H1 (cell line): Measurements from ENCODE around the gene ACMSD. TPM values are rescaled to one million over a fixed set of nuclear protein-coding genes. Genes with fewer than 3 reads are reported as not detected.

Source experiments
- CTCF ChIA-PET: fragments of 300-600 bp; sonication (Branson Sonifier 250); formaldehyde crosslinking; loops from one replicate; lab custom pipeline; 2021; ENCODE audit not compliant: partially characterized antibody; lab: Charles Lee
- POLR2A ChIA-PET: fragments of 300-600 bp; sonication (Branson Sonifier 250); formaldehyde crosslinking; loops from one replicate; lab custom pipeline; 2021; ENCODE audit warnings: inconsistent platforms; ENCODE audit not compliant: partially characterized antibody; lab: Charles Lee
- DNase-seq, 2 experiments: peaks; one replicate each; pipeline versions ENCODE4 v3.0.0 to v3.0.0-alpha.2; 2010 to 2022; ENCODE audit warnings: low spot score in 2 of 2, low read depth in 1 of 2, mixed read lengths in 1 of 2
- FAIRE-seq: peaks from 2 replicates; lab custom pipeline; 2011; peaks lifted over from hg19 to GRCh38; lab: Jason Lieb, UNC
- H2AFZ ChIP-seq: 2 replicates; pipeline ENCODE4 v1.8.1; 2012; ENCODE audit warnings: low read length, inconsistent platforms
- H2AK5ac ChIP-seq: 2 replicates; pipeline ENCODE4 v1.6.1; 2013; ENCODE audit warnings: low read depth, low read length
- H2BK120ac ChIP-seq: replicated peaks from 2 replicates; pipeline ENCODE3; 2013; ENCODE audit warnings: low read depth, low read length, inconsistent platforms
- H2BK12ac ChIP-seq: 2 replicates; pipeline ENCODE4 v1.6.1; 2013; ENCODE audit warnings: low read depth, low read length
- H2BK15ac ChIP-seq: 2 replicates; pipeline ENCODE4 v1.6.1; 2013; ENCODE audit warnings: low read length
- H2BK20ac ChIP-seq: 2 replicates; pipeline ENCODE4 v1.6.1; 2013; ENCODE audit warnings: low read length
- H2BK5ac ChIP-seq: 2 replicates; pipeline ENCODE4 v1.6.1; 2013; ENCODE audit warnings: low read depth, low read length
- H3K14ac ChIP-seq: 2 replicates; pipeline ENCODE4 v1.6.1; 2013; ENCODE audit warnings: inconsistent platforms; ENCODE audit not compliant: insufficient read length
- H3K18ac ChIP-seq: 2 replicates; pipeline ENCODE4 v1.6.1; 2013; ENCODE audit warnings: low read length; ENCODE audit errors: extremely low read depth
- H3K23ac ChIP-seq: 2 replicates; pipeline ENCODE4 v1.6.1; 2013; ENCODE audit warnings: inconsistent platforms; ENCODE audit not compliant: insufficient read length
- H3K23me2 ChIP-seq: 2 replicates; pipeline ENCODE4 v1.6.1; 2013; ENCODE audit warnings: low read depth, low read length
- H3K27ac ChIP-seq: 2 replicates; pipeline ENCODE4 v1.6.1; 2011; ENCODE audit warnings: low read depth, low read length, inconsistent platforms
- H3K27me3 ChIP-seq, 4 experiments: replicated peaks in 1 of 4; 1 replicate in 1 of 4; 2 replicates in 3 of 4; pipeline versions ENCODE4 v1.6.1 to v1.8.1; 2011 to 2013; ENCODE audit warnings: low read length in 3 of 4, mild to moderate bottlenecking in 3 of 4, inconsistent platforms in 2 of 4, mixed read lengths in 2 of 4, moderate library complexity in 1 of 4; ENCODE audit not compliant: control insufficient read depth in 3 of 4, insufficient read depth in 3 of 4; ENCODE audit errors: extremely low read depth in 1 of 4
- H3K36me3 ChIP-seq, 4 experiments: 2 replicates each; pipeline versions ENCODE4 v1.6.1 to v1.8.1; 2011 to 2013; ENCODE audit warnings: mild to moderate bottlenecking in 4 of 4, low read length in 3 of 4, moderate library complexity in 2 of 4, control low read depth in 1 of 4, inconsistent platforms in 1 of 4; ENCODE audit not compliant: insufficient read depth in 4 of 4, control insufficient read depth in 2 of 4
- H3K4ac ChIP-seq: replicated peaks from 2 replicates; pipeline ENCODE3; 2013; ENCODE audit warnings: low read length, low read depth, mixed read lengths, inconsistent platforms; ENCODE audit not compliant: insufficient read length
- H3K4me1 ChIP-seq, 4 experiments: replicated peaks in 1 of 4; 1 replicate in 1 of 4; 2 replicates in 3 of 4; pipeline versions ENCODE4 v1.6.1 to v1.8.1; 2011 to 2013; ENCODE audit warnings: low read length in 3 of 4, inconsistent platforms in 2 of 4, mixed read lengths in 1 of 4; ENCODE audit not compliant: insufficient read depth in 4 of 4, control insufficient read depth in 3 of 4
- H3K4me2 ChIP-seq, 2 experiments: 2 replicates each; pipeline versions ENCODE4 v1.6.1 to v1.8.1; 2011 to 2013; ENCODE audit warnings: low read depth in 2 of 2, low read length in 2 of 2, control low read depth in 1 of 2, inconsistent platforms in 1 of 2, mild to moderate bottlenecking in 1 of 2; ENCODE audit not compliant: insufficient read depth in 1 of 2
- H3K4me3 ChIP-seq, 4 experiments: fragments of 200-600, 300-600 bp in 1 of 4; sonication (generic), shearing (Covaris generic), sonication (Bioruptor Twin) in 1 of 4; 2 replicates each; pipeline versions ENCODE4 v1.5.1 to v1.8.1; 2011 to 2016; ENCODE audit warnings: low read length in 4 of 4, low read depth in 3 of 4, control low read depth in 2 of 4, inconsistent platforms in 2 of 4, mild to moderate bottlenecking in 2 of 4, mixed read lengths in 1 of 4, moderate library complexity in 1 of 4; ENCODE audit not compliant: insufficient read depth in 2 of 4; ENCODE audit errors: extremely low read depth in 1 of 4
- H3K56ac ChIP-seq: replicated peaks from 2 replicates; pipeline ENCODE3; 2013; ENCODE audit warnings: low read depth, mild to moderate bottlenecking, mixed read lengths, low read length, inconsistent platforms; ENCODE audit not compliant: insufficient read length
- H3K79me1 ChIP-seq: 2 replicates; pipeline ENCODE4 v1.6.1; 2013; ENCODE audit warnings: low read depth, low read length, control low read depth
- H3K79me2 ChIP-seq, 2 experiments: 2 replicates each; pipeline versions ENCODE4 v1.6.1 to v1.8.1; 2012 to 2013; ENCODE audit warnings: low read length in 2 of 2, mild to moderate bottlenecking in 2 of 2, inconsistent platforms in 1 of 2; ENCODE audit not compliant: insufficient read depth in 2 of 2, control insufficient read depth in 1 of 2
- H3K9ac ChIP-seq, 4 experiments: replicated peaks in 1 of 4; 1 replicate in 1 of 4; 2 replicates in 3 of 4; pipeline versions ENCODE4 v1.6.1 to v1.8.1; 2011 to 2013; ENCODE audit warnings: low read depth in 3 of 4, low read length in 3 of 4, control low read depth in 2 of 4, mild to moderate bottlenecking in 2 of 4, moderate library complexity in 2 of 4, inconsistent platforms in 1 of 4; ENCODE audit errors: extremely low read depth in 1 of 4
- H3K9me3 ChIP-seq, 2 experiments: 2 replicates each; pipeline versions ENCODE4 v1.6.1 to v1.8.1; 2012 to 2013; ENCODE audit warnings: mild to moderate bottlenecking in 2 of 2, moderate library complexity in 2 of 2, control low read depth in 1 of 2, inconsistent platforms in 1 of 2, low read depth in 1 of 2, low read length in 1 of 2, mixed read lengths in 1 of 2; ENCODE audit not compliant: insufficient read depth in 2 of 2
- H4K20me1 ChIP-seq, 2 experiments: replicated peaks in 1 of 2; 2 replicates each; pipeline versions ENCODE3 to v1.8.1; 2011 to 2013; ENCODE audit warnings: inconsistent platforms in 2 of 2, low read length in 2 of 2, mild to moderate bottlenecking in 1 of 2; ENCODE audit not compliant: insufficient read depth in 2 of 2, control insufficient read depth in 1 of 2
- H4K5ac ChIP-seq: 2 replicates; pipeline ENCODE4 v1.6.1; 2013; ENCODE audit warnings: low read length, low read depth, mixed read lengths, inconsistent platforms; ENCODE audit not compliant: insufficient read length
- H4K8ac ChIP-seq: 2 replicates; pipeline ENCODE4 v1.8.0; 2013; ENCODE audit warnings: mild to moderate bottlenecking, moderate library complexity, low read length, inconsistent platforms; ENCODE audit not compliant: insufficient read depth; ENCODE audit errors: extremely low read depth
- H4K91ac ChIP-seq: replicated peaks from 2 replicates; pipeline ENCODE3; 2013; ENCODE audit warnings: low read length, mixed read lengths, inconsistent platforms; ENCODE audit not compliant: insufficient read length
- BACH1 ChIP-seq: IDR thresholded peaks from 2 replicates; pipeline ENCODE4 v1.6.1; 2012; ENCODE audit warnings: low read length, improper control_type of control experiment
- HDAC2 ChIP-seq, 2 experiments: fragments of 300-600 bp in 1 of 2; sonication (generic) in 1 of 2; IDR thresholded peaks; 2 replicates each; pipeline ENCODE4 v1.6.1; 2011 to 2012; ENCODE audit warnings: low read depth in 2 of 2, low read length in 2 of 2, mild to moderate bottlenecking in 2 of 2, moderate library complexity in 2 of 2, borderline replicate concordance in 1 of 2, inconsistent platforms in 1 of 2
- KDM1A ChIP-seq: fragments of 200-600, 300-600 bp; sonication (generic); IDR thresholded peaks from 2 replicates; pipeline ENCODE4 v1.7.1; 2016; ENCODE audit warnings: mild to moderate bottlenecking, low read length, borderline replicate concordance
- NRF1 ChIP-seq: IDR thresholded peaks from 2 replicates; pipeline ENCODE4 v1.6.1; 2011; ENCODE audit warnings: mild to moderate bottlenecking, low read depth, low read length, improper control_type of control experiment
- PHF8 ChIP-seq: fragments of 200-600 bp; sonication (generic); conservative IDR thresholded peaks from 2 replicates; pipeline ENCODE4 v1.7.1; 2012; ENCODE audit warnings: low read depth, mild to moderate bottlenecking, inconsistent platforms, low read length, moderate library complexity
- WGBS, 2 experiments: shearing (Covaris generic) in 1 of 2; methylation state at CpG; one replicate each; pipeline versions ENCODE4 v1.1.6 to v1.1.7; 2013 to 2015; ENCODE audit warnings: low lambda C conversion rate in 2 of 2, mixed read lengths in 2 of 2, inconsistent platforms in 1 of 2, low coverage in 1 of 2, missing lambda C conversion rate in 1 of 2; ENCODE audit not compliant: insufficient replicate concordance in 2 of 2, insufficient coverage in 1 of 2, insufficient read length in 1 of 2; ENCODE audit errors: extremely low coverage in 1 of 2, missing lambda C conversion rate in 1 of 2; 5-methylcytosine and 5-hydroxymethylcytosine counted together
- polyA plus RNA-seq, 7 experiments: library from polyadenylated mRNA; depleted of rRNA in 3 of 7; stranded (reverse) in 5 of 7; unstranded in 2 of 7; fragments of >200 nt in 5 of 7; fragments of 200-250 nt in 2 of 7; gene quantifications; 1 replicate in 5 of 7; 2 replicates in 1 of 7; 4 replicates in 1 of 7; pipeline versions ENCODE4 v1.2.1 to v1.2.3, GENCODE V29; 2011 to 2013; ENCODE audit warnings: missing spikeins in 2 of 7, mixed read lengths in 2 of 7
- total RNA-seq: library from RNA; stranded (reverse); fragmentation: NEBNext Ultra II Directional; extraction: Animal tissue kit (Norgen Biotek cat#: 25700); gene quantifications from 2 replicates; pipeline ENCODE4 v1.2.1, GENCODE V29; 2021

ACMSD gene
- total and polyA plus RNA-seq, 2 of the 8 experiments (the other 6 are each of a cell fraction or from before 2014, with no cell fraction given): not detected

GRCh38 chr2:134934150-134934549, 95.7 kb downstream of the ACMSD start:
- 89 to 100% methylated on average over 2 of the region's 2 CpGs for WGBS, 2 experiments
- Histone ChIP-seq H3K79me2 (peaks cover 11 to 87% of the 10 kb centered on the region in 2 experiments), H3K4ac (no peak overlapping the region)

More at GRCh38 chr2:134934150-134934549, 95.7 kb downstream of the ACMSD start:
- no peak overlapping the region for H3K14ac ChIP-seq
- no peak overlapping the region for H3K27ac ChIP-seq
- no peak overlapping the region for H3K4me3 ChIP-seq
- H3K23me2 ChIP-seq: no peaks in the 10 kb centered on the region
- no peaks in the 10 kb centered on the region for H3K27me3 ChIP-seq
- no peak overlapping the region for H2BK5ac ChIP-seq
- ChIA-PET POLR2A (interaction anchor here (0.7 to 1.2 kb wide), 2 partner anchors 8 to 395 kb away, joined by 3 read pairs; no protein-coding TSS in a partner anchor), CTCF (no interaction called here)
- H2AFZ ChIP-seq: no peak overlapping the region
- FAIRE-seq (no peak), DNase-seq (no peak)
- peaks cover 7 to 32% (median 15%) of the 10 kb centered on the region in 4 experiments; a peak in 7 of 8 replicates for H3K36me3 ChIP-seq
- no peak overlapping the region for H2BK12ac ChIP-seq
- no peaks in the 10 kb centered on the region for H3K4me1 ChIP-seq
- H3K4me2 ChIP-seq: no peak overlapping the region
- no peak overlapping the region for H3K18ac ChIP-seq
- H2BK20ac ChIP-seq: no peak overlapping the region
- peaks cover 8 to 9% of the 10 kb centered on the region in 2 experiments for H4K20me1 ChIP-seq
- H2BK120ac ChIP-seq: no peak overlapping the region
- no peak overlapping the region for H2BK15ac ChIP-seq
- H4K8ac ChIP-seq: no peak overlapping the region
- H4K91ac ChIP-seq: no peak overlapping the region
- no peak for TF ChIP-seq NRF1
- TF ChIP-seq KDM1A: no peak
- TF ChIP-seq PHF8: no peak
- no peak for TF ChIP-seq BACH1
- TF ChIP-seq HDAC2 (IDR thresholded peaks at IDR 0.05; ENCODE audit: borderline replicate concordance in 1 of 2, low read depth in 2 of 2, low read length in 2 of 2): no peak
- no peaks in the 10 kb centered on the region for H3K9me3 ChIP-seq
- 0 out of 2 replicates have a peak, but pooled peaks cover 2% of the 10 kb centered on the region for H3K79me1 ChIP-seq
- no peak overlapping the region for H2AK5ac ChIP-seq
- H3K56ac ChIP-seq: no peak overlapping the region
- no peak overlapping the region for H3K9ac ChIP-seq
- H4K5ac ChIP-seq: no peak overlapping the region
- H3K23ac ChIP-seq: no peak overlapping the region
